Raji (cell line): ENCODE results near the gene LRRC4C.

Experiments used
- POLR2A ChIP-seq: IDR thresholded peaks from 2 replicates; pipeline ENCODE4 v1.6.1; 2011; ENCODE audit warnings: low read depth, low read length, control low read depth; ENCODE audit not compliant: insufficient read depth

Gene LRRC4C

GRCh38 chr11:40125054-40125453, 1334.4 kb downstream of the LRRC4C start:
- no peak for TF ChIP-seq POLR2A

GRCh38 chr11:40119661-40120060, 1339.8 kb downstream of the LRRC4C start:
- no peak for TF ChIP-seq POLR2A

GRCh38 chr11:40118780-40119179, 1340.7 kb downstream of the LRRC4C start:
- no peak for TF ChIP-seq POLR2A

GRCh38 chr11:40118026-40118425, 1341.4 kb downstream of the LRRC4C start:
- TF ChIP-seq POLR2A: no peak

GRCh38 chr11:40104941-40105550, 1354.4 kb downstream of the LRRC4C start:
- TF ChIP-seq POLR2A: no peak

GRCh38 chr11:40100781-40101180, 1358.7 kb downstream of the LRRC4C start:
- no peak for TF ChIP-seq POLR2A

GRCh38 chr11:40100162-40100553, 1359.3 kb downstream of the LRRC4C start:
- no peak for TF ChIP-seq POLR2A

- TF ChIP-seq POLR2A: no peak
Measured at GRCh38 chr11:40099426-40100161, 1359.9 kb downstream of the LRRC4C start.

- TF ChIP-seq POLR2A: no peak
Measured at GRCh38 chr11:40095446-40095845, 1364.0 kb downstream of the LRRC4C start.

GRCh38 chr11:40094954-40095353, 1364.5 kb downstream of the LRRC4C start:
- no peak for TF ChIP-seq POLR2A

- no peak for TF ChIP-seq POLR2A
Measured at GRCh38 chr11:40080434-40080833, 1379.0 kb downstream of the LRRC4C start.
